BE2C (cell line): ENCODE measurements around the gene ZXDB.

Experiments
- DNase-seq: peaks from one replicate; pipeline ENCODE4 v3.0.0-alpha.2; 2020
- H3K27me3 ChIP-seq: fragments of 250-450 bp; sonication (Bioruptor Pico); 2 replicates; pipeline ENCODE4 v1.5.1; 2020; ENCODE audit warnings: mild to moderate bottlenecking
- H3K36me3 ChIP-seq: fragments of 250-450 bp; sonication (Bioruptor Pico); 2 replicates; pipeline ENCODE4 v1.5.1; 2020; ENCODE audit warnings: mild to moderate bottlenecking
- H3K4me1 ChIP-seq: fragments of 250-450 bp; sonication (Bioruptor Pico); 2 replicates; pipeline ENCODE4 v1.5.1; 2020
- H3K4me3 ChIP-seq: 2 replicates; pipeline ENCODE4 v1.5.1; 2011; ENCODE audit warnings: low read depth, low read length
- H3K9me3 ChIP-seq: fragments of 250-450 bp; sonication (Bioruptor Pico); 2 replicates; pipeline ENCODE4 v1.5.1; 2020
- CTCF ChIP-seq: IDR thresholded peaks from 2 replicates; pipeline ENCODE4 v1.5.1; 2012; ENCODE audit warnings: mild to moderate bottlenecking, low read depth, low read length

Gene ZXDB

DNA sequence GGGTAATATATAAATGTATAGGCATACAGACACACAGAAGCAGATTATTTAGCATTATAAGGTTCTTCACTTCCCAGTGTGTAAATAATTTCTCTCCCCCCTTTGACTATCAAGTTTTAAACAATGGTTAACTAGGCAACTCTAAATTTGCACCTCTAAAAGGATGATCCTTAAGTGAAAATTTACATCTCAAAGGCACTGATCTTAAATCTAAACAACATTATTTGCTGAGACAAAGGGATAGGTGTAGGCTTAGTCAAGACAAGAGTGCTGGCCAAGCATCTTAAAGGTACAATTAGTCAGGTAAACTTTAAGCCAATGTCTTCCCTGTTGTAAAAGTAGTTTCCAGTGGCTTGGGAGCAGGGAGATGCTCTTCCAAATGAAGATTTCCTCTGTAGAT, 55.2 kb downstream of the ZXDB start:
- DNase-seq, result no peak
- TF ChIP-seq CTCF, result no peak
- H3K4me1 ChIP-seq, result no peaks in the 10 kb centered on the region
- no peaks in the 10 kb centered on the region for H3K27me3 ChIP-seq
- H3K9me3 ChIP-seq, result no peaks in the 10 kb centered on the region
- H3K4me3 ChIP-seq, result no peak overlapping the region
- no peaks in the 10 kb centered on the region for H3K36me3 ChIP-seq
